ENCODE measurements around the gene ACBD3. TPM values are rescaled to one million over a fixed set of nuclear protein-coding genes. Genes with fewer than 3 reads are reported as not detected.

Gene ACBD3
- total and polyA plus RNA-seq, 4 donors: 13.5 to 51.9 (median 30.5) TPM

GRCh38 chr1:226119169-226119568, 67.4 kb downstream of the ACBD3 start:
- DNase-seq: no peak
- Histone ChIP-seq H3K4me1 (ENCODE audit: control insufficient read depth in 5 of 5, insufficient read depth in 5 of 5, low read length in 5 of 5) (peaks cover 0 to 5% (median 0%) of the 10 kb centered on the region in 5 donors), H3K36me3 (ENCODE audit: control insufficient read depth in 4 of 4, insufficient read depth in 4 of 4, low read length in 4 of 4) (no peaks in the 10 kb centered on the region), H3K9me3 (ENCODE audit: control insufficient read depth in 4 of 4, insufficient read depth in 3 of 4, low read length in 3 of 4) (no peaks in the 10 kb centered on the region), H3K4me3 (no peak overlapping the region), H3K27ac (ENCODE audit: low read depth in 1 of 2, low read length in 1 of 2) (no peak overlapping the region), H3K27me3 (ENCODE audit: control insufficient read depth in 3 of 3, insufficient read depth in 3 of 3, low read length in 2 of 3) (no peaks in the 10 kb centered on the region), H3K9ac (ENCODE audit: insufficient read depth in 1 of 2, low read length in 2 of 2) (no peak overlapping the region)
- WGBS, 2 donors: 83 to 87% methylated on average over 6 of the region's 6 CpGs
- no peak for ATAC-seq (ENCODE audit: insufficient read depth, low FRiP score)
- TF ChIP-seq CTCF (IDR thresholded peaks at IDR 0.05; ENCODE audit: control extremely low read depth, extremely low read depth): no peak

GRCh38 chr1:226118357-226118756, 68.2 kb downstream of the ACBD3 start:
- no peaks in the 10 kb centered on the region for H3K36me3 ChIP-seq (ENCODE audit: control insufficient read depth in 4 of 4, insufficient read depth in 4 of 4, low read length in 4 of 4)
- peaks cover 0 to 5% (median 0%) of the 10 kb centered on the region in 5 donors for H3K4me1 ChIP-seq (ENCODE audit: control insufficient read depth in 5 of 5, insufficient read depth in 5 of 5, low read length in 5 of 5)
- no peak for DNase-seq
- no peak overlapping the region for H3K9ac ChIP-seq (ENCODE audit: insufficient read depth in 1 of 2, low read length in 2 of 2)
- no peak for ATAC-seq (ENCODE audit: insufficient read depth, low FRiP score)
- no peak for TF ChIP-seq CTCF (IDR thresholded peaks at IDR 0.05; ENCODE audit: control extremely low read depth, extremely low read depth)
- H3K4me3 ChIP-seq: no peak overlapping the region
- no peak overlapping the region for H3K27ac ChIP-seq (ENCODE audit: low read depth in 1 of 2, low read length in 1 of 2)
- no peaks in the 10 kb centered on the region for H3K9me3 ChIP-seq (ENCODE audit: control insufficient read depth in 4 of 4, insufficient read depth in 3 of 4, low read length in 3 of 4)
- WGBS, 2 donors: 92 to 96% methylated on average over 4 of the region's 4 CpGs
- H3K27me3 ChIP-seq (ENCODE audit: control insufficient read depth in 3 of 3, insufficient read depth in 3 of 3, low read length in 2 of 3): no peaks in the 10 kb centered on the region

- Histone ChIP-seq H3K36me3 (ENCODE audit: control insufficient read depth in 4 of 4, insufficient read depth in 4 of 4, low read length in 4 of 4) (no peaks in the 10 kb centered on the region), H3K27me3 (ENCODE audit: control insufficient read depth in 3 of 3, insufficient read depth in 3 of 3, low read length in 2 of 3) (no peaks in the 10 kb centered on the region), H3K4me1 (ENCODE audit: control insufficient read depth in 5 of 5, insufficient read depth in 5 of 5, low read length in 5 of 5) (peaks cover 0 to 5% (median 0%) of the 10 kb centered on the region in 5 donors), H3K9me3 (ENCODE audit: control insufficient read depth in 4 of 4, insufficient read depth in 3 of 4, low read length in 3 of 4) (no peaks in the 10 kb centered on the region), H3K4me3 (no peak overlapping the region), H3K9ac (ENCODE audit: insufficient read depth in 1 of 2, low read length in 2 of 2) (no peak overlapping the region), H3K27ac (ENCODE audit: low read depth in 1 of 2, low read length in 1 of 2) (no peak overlapping the region)
- ATAC-seq (ENCODE audit: insufficient read depth, low FRiP score) (no peak), DNase-seq (no peak)
- 86 to 95% methylated on average over 6 of the region's 6 CpGs for WGBS, 2 donors
- no peak for TF ChIP-seq CTCF (IDR thresholded peaks at IDR 0.05; ENCODE audit: control extremely low read depth, extremely low read depth)
These were observed 69.2 kb downstream of the ACBD3 start for GRCh38 chr1:226117330-226117729.

GRCh38 chr1:226116673-226117072, 69.9 kb downstream of the ACBD3 start:
- no peak overlapping the region for H3K9ac ChIP-seq (ENCODE audit: insufficient read depth in 1 of 2, low read length in 2 of 2)
- ATAC-seq (ENCODE audit: insufficient read depth, low FRiP score) (no peak), DNase-seq (no peak)

More at GRCh38 chr1:226116673-226117072, 69.9 kb downstream of the ACBD3 start:
- TF ChIP-seq CTCF (IDR thresholded peaks at IDR 0.05; ENCODE audit: control extremely low read depth, extremely low read depth): no peak
- Histone ChIP-seq H3K4me3 (no peak overlapping the region), H3K27me3 (ENCODE audit: control insufficient read depth in 3 of 3, insufficient read depth in 3 of 3, low read length in 2 of 3) (no peaks in the 10 kb centered on the region), H3K9me3 (ENCODE audit: control insufficient read depth in 4 of 4, insufficient read depth in 3 of 4, low read length in 3 of 4) (no peaks in the 10 kb centered on the region), H3K36me3 (ENCODE audit: control insufficient read depth in 4 of 4, insufficient read depth in 4 of 4, low read length in 4 of 4) (no peaks in the 10 kb centered on the region), H3K4me1 (ENCODE audit: control insufficient read depth in 5 of 5, insufficient read depth in 5 of 5, low read length in 5 of 5) (peaks cover under 1 to 8% (median 3%) of the 10 kb centered on the region in 5 donors), H3K27ac (ENCODE audit: low read depth in 1 of 2, low read length in 1 of 2) (no peak overlapping the region)
- WGBS, 2 donors: 62 to 75% methylated on average over 3 of the region's 3 CpGs

All from lung (tissue), 12 donors.